Measurements from ENCODE around the gene P2RX5.

DNA sequence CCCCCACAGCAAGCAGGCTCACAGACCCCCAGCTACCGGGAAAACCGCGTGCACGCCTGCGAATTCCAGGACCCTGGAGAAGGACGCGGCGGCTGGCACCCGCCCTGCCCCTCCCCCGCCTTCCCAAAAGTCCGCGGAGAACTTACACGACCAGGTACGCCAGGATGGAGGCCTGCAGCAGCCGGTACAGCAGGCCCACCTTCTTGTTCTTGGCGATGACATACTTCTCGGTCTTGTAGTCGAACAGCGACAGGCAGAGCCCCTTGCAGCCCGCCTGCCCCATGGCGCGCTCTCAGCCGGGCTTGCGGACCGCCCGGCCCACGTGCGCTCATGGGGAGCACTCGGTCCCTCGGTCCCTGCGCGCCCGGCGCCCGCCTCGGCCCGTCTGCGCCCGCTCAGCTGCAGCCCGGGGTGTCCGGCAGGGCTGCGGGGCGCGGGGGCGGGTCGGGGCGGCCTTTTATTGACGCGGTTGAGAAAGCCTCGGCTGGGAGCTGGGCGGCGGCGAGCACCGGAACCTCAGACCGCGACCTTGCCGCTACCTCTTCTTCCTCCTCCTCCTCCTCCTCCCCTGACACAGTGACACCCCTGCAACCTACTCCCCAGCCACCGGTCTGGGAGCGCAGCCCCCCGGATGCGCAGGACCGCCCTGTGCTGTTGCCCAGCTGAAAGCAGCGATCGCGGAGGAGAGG lies at the start of gene P2RX5:
- TF ChIP-seq, protein P1, sequence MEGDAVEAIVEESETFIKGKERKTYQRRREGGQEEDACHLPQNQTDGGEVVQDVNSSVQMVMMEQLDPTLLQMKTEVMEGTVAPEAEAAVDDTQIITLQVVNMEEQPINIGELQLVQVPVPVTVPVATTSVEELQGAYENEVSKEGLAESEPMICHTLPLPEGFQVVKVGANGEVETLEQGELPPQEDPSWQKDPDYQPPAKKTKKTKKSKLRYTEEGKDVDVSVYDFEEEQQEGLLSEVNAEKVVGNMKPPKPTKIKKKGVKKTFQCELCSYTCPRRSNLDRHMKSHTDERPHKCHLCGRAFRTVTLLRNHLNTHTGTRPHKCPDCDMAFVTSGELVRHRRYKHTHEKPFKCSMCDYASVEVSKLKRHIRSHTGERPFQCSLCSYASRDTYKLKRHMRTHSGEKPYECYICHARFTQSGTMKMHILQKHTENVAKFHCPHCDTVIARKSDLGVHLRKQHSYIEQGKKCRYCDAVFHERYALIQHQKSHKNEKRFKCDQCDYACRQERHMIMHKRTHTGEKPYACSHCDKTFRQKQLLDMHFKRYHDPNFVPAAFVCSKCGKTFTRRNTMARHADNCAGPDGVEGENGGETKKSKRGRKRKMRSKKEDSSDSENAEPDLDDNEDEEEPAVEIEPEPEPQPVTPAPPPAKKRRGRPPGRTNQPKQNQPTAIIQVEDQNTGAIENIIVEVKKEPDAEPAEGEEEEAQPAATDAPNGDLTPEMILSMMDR (IDR thresholded peaks at IDR 0.05; ENCODE audit: low read depth, low read length, poor library complexity, severe bottlenecking): no peak
- TF ChIP-seq EZH2phosphoT487 (IDR thresholded peaks at IDR 0.05; ENCODE audit: borderline replicate concordance, low read length): no peak

Measured in DOHH2 (cell line).